ENCODE measurements around the gene PTPRN2.
"Not testable (repeated sequence)": the region's sequence is repeated elsewhere in the genome, so short reads cannot be mapped to it uniquely, and the experiment has no call there.

PTPRN2 gene

DNA sequence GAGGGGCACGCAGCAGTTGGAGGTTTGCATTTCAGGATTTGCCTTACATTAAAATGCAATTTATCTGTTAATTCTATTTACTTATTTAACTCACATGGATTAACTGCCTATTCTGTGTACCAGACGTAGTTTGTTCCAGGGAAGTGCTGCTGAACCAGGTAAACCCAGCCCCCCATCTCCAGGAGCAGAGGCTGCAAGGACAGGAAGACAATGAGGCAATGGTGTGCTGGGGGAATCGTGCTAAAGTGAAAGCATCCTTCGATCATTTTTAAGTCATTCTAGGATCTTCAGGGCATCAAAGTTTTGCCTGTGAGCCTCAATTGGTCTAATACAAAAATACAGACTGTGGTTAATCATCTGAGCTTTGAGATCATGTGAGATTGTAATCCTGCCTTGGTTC lies 1084.4 kb downstream of the PTPRN2 start:
- no peak for DNase-seq (ENCODE audit: low read depth in 3 of 3)

DNA sequence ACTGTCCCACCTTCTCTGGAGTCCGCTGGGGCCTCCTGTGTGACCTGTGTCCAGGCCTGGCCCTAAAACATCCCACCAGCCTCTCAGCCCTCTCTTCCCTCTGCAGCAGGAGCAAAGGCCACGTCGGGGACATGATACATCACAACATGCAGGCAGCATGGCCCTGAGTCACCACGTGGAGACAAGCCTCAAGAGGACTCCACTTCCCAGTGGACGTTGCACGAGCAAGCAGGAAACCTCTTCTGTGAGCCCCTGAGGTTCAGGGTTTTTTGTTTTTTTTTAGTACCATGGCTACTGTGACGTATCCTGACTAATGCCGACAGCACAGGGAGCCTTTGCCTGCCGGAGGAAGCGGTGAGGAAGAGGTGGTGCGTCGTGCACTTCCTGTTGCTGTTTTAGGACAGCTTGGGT lies 1084.9 kb downstream of the PTPRN2 start:
- DNase-seq (ENCODE audit: low read depth in 3 of 3), result peak; percentile 32 to 55 (median 41)

- DNase-seq (ENCODE audit: low read depth in 3 of 3), result no peak
Observed at GRCh38 chr7:157501581-157501980, 1086.0 kb downstream of the PTPRN2 start.

GRCh38 chr7:157500989-157501540 lies 1086.6 kb downstream of the PTPRN2 start:
- DNase-seq (ENCODE audit: low read depth in 3 of 3), result not testable (repeated sequence)

DNA sequence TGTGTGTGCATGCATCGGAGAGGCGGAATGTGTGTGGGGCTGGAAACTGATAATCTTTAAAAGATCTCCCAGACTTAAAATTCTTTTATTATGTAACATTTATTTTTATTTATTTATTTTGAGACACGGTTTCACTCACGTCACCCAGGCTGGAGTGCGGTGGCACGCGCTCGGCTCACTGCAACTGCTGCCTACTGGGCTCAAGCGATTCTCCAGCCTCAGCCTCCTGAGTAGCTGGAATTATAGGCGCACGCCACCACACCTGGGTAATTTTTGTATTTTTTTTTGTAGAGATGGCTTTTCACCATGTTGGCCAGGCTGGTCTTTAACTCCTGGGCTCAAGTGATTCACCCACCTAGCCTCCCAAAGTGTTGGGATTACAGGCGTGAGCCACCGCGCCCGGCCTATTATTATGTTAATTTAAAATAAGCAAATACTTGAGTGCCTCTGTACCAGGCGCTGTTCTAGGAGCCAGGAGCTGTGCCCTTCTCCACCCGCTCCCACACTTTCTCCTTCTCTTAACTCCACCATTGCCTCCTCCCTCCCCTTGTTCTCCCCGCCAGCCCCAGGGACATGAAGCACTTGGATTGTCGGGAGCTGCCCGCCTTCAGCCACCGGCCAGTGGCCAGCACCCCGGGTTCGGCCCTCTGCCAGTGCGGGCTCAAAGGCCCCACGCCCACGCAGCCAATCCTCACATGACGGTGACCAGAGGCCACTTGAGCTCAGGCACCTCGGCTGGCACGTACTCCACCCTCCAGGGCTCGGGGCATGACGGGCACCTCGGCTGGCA lies 1087.3 kb downstream of the PTPRN2 start:
- no peak for DNase-seq (ENCODE audit: low read depth in 3 of 3)

DNA sequence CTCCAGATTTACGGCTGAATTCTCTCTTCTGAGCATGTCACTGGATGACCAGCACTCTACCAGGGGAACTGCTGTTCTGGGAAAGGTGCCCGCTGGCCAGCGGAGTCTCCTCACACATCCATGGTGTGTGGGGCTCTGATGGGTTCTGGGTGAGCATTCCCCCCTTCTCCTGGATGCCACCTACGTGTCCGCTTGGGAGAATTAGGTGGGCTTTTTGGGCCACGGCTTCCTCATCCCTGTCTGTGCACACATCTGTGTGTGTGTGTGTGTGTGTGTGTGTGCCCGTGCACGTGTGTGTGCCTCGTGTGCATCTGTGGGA lies 1087.8 kb downstream of the PTPRN2 start:
- DNase-seq (ENCODE audit: low read depth in 3 of 3), result no peak

GRCh38 chr7:157499121-157499834 lies 1088.3 kb downstream of the PTPRN2 start:
- no peak for DNase-seq (ENCODE audit: low read depth in 3 of 3)

GRCh38 chr7:157498657-157499056 lies 1089.0 kb downstream of the PTPRN2 start:
- no peak for DNase-seq (ENCODE audit: low read depth in 3 of 3)

DNA sequence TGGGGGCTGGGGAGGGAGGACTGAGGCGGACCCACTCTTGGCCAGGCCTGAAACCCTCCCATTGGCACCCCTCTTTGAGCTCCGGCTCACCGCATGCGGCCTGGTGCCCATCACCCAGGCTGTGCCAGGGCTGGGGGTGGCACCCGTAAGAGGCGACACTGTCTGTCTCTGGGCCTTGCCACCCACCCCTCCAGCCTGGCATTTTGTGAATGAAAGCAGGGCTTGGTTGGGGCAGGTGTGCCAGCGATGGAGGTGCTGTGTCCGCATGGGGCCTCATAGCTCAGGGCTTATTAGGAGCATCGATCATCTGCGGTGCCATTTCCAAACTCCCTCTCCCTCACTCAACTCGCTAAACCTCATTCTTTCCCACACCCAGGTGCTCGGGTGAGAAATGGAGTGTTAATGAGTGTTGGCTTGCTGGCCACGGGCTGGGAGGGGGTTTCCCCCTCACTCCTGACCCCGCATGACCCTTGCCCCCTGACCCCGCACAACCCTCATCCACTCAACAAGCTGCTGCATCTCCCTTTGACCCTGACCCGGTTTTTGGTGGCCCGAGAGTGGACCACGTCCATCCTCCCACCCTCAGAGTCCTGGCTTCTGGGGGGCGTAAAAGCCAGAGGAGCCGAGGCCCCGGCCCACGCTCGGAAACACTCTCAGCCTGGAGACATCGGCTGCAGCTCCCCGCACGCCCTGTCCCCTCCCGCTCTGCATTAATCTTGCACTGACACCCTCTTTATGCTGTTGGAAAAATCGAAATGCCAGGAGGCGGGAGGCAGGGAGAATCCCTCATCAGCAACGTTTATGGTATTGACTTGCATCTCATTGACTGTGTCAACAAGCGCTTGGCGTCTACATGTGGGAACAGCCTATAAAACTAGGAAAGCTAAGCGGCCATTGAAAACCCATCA lies 1089.6 kb downstream of the PTPRN2 start:
- no peak for DNase-seq (ENCODE audit: low read depth in 3 of 3)

GRCh38 chr7:157497367-157497743 lies 1090.3 kb downstream of the PTPRN2 start:
- no peak for DNase-seq (ENCODE audit: low read depth in 3 of 3)

DNA sequence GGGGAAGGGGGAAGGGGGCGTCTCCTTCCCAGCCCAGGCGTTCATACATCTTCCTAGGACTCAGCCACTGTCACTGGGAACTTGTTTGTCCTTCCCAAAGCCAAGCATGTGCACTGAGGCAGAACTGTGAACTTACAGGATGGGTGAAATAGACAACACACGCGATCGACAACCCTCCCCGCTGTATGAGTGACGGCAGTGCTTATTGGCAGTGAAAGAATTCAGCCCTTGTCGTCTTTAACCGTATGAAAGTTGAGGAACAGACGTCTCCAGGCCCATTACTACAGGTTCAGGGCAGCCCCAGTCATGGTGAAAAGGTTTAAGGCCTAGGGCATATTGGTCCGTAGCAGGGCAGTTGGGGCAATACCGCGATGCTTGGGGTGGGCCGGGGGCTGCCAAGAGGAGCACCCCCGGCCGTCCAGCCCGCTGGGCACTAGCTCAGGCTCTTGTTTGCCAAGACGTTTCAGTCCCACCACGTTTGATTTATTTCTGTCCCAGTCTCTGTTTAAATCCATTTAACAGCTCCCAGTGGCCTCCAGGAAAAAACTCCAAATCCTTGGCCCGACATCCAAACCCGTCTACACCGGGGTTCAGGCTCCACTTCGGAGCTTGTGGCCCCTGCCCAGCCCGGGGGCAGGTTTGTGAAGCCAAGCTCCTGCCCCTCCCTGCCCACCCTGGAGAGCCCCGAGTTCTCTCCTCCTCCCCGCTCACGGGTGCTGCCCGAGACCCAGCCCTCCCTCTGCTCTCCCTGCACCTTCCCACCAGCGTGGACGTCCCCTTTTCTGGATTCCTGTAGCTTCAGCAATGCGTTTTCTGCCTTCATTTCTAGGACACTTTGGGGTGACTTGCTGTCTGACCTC lies 1091.0 kb downstream of the PTPRN2 start:
- no peak for DNase-seq (ENCODE audit: low read depth in 3 of 3)

- no peak for DNase-seq (ENCODE audit: low read depth in 3 of 3)
Observed at GRCh38 chr7:157495594-157495993, 1092.0 kb downstream of the PTPRN2 start.

- no peak for DNase-seq (ENCODE audit: low read depth in 3 of 3)
Observed at GRCh38 chr7:157495177-157495553, 1092.5 kb downstream of the PTPRN2 start.

GRCh38 chr7:157494506-157495176 lies 1093.0 kb downstream of the PTPRN2 start:
- DNase-seq (ENCODE audit: low read depth in 3 of 3), result no peak

GRCh38 chr7:157493776-157494175 lies 1093.8 kb downstream of the PTPRN2 start:
- no peak for DNase-seq (ENCODE audit: low read depth in 3 of 3)

DNA sequence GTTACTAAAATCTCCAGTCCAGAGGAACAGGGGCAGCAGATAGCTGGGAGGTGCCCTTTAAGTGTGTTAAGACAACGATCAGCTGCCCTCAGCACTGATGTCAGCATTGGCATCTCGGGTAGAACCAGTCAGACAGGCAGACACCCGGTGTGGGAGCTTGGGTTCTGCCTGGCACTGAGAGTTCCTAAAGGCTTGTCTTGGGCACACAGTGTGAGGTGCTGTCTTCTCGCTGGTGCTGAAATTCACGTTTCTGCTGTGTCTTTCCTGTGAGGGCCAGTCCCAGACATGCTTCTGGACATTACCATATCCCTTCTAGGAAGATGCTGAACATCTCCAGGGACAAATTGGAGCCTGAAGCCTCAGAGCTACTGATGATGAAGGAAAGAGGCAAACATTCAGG lies 1094.6 kb downstream of the PTPRN2 start:
- no peak for DNase-seq (ENCODE audit: low read depth in 3 of 3)

GRCh38 chr7:157490465-157490912 lies 1097.1 kb downstream of the PTPRN2 start:
- DNase-seq (ENCODE audit: low read depth in 3 of 3), result peak in 1 of 3 donors; percentile 21

- not testable (repeated sequence) for DNase-seq (ENCODE audit: low read depth in 3 of 3)
Observed at GRCh38 chr7:157489870-157490269, 1097.8 kb downstream of the PTPRN2 start.
